HEK293 (cell line): ENCODE results near the gene FOSB.

ENCODE experiments used
- EGR2 ChIP-seq: fragments of 450-650 bp; formaldehyde crosslinking; IDR thresholded peaks from 2 replicates; pipeline ENCODE4 v1.5.1; 2016; ENCODE audit warnings: low read depth, missing biosample characterization, missing genetic modification characterization
- FEZF1 ChIP-seq: fragments of 450-650 bp; formaldehyde crosslinking; IDR thresholded peaks from 2 replicates; pipeline ENCODE4 v1.5.1; 2016; ENCODE audit warnings: missing biosample characterization, missing genetic modification characterization
- GFI1B ChIP-seq: fragments of 450-650 bp; formaldehyde crosslinking; IDR thresholded peaks from 2 replicates; pipeline ENCODE4 v1.5.1; 2016; ENCODE audit warnings: missing biosample characterization, missing genetic modification characterization
- PRDM1 ChIP-seq: fragments of 450-650 bp; formaldehyde crosslinking; IDR thresholded peaks from 2 replicates; pipeline ENCODE4; 2016; ENCODE audit warnings: missing biosample characterization, missing genetic modification characterization
- REPIN1 ChIP-seq: fragments of 450-650 bp; formaldehyde crosslinking; IDR thresholded peaks from 2 replicates; pipeline ENCODE4 v1.5.1; 2017; ENCODE audit warnings: missing biosample characterization, missing genetic modification characterization, low read depth
- SP3 ChIP-seq: fragments of 450-650 bp; formaldehyde crosslinking; IDR thresholded peaks from 2 replicates; pipeline ENCODE4 v1.5.1; 2016; ENCODE audit warnings: missing biosample characterization, missing genetic modification characterization
- TRIM28 ChIP-seq: IDR thresholded peaks from 2 replicates; pipeline ENCODE4 v1.6.1; 2011; ENCODE audit warnings: low read length, control low read depth, borderline replicate concordance
- ZBTB48 ChIP-seq: fragments of 450-650 bp; formaldehyde crosslinking; IDR thresholded peaks from 2 replicates; pipeline ENCODE4 v1.5.1; 2016; ENCODE audit warnings: missing biosample characterization, missing genetic modification characterization
- ZFHX2 ChIP-seq: fragments of 450-650 bp; formaldehyde crosslinking; conservative IDR thresholded peaks from 2 replicates; pipeline ENCODE4 v1.5.1; 2016; ENCODE audit warnings: missing biosample characterization, missing genetic modification characterization
- ZNF112 ChIP-seq: fragments of 450-650 bp; formaldehyde crosslinking; IDR thresholded peaks from 2 replicates; pipeline ENCODE4 v1.5.0; 2017; ENCODE audit warnings: missing biosample characterization, missing genetic modification characterization
- ZNF175 ChIP-seq: fragments of 450-650 bp; formaldehyde crosslinking; IDR thresholded peaks from 2 replicates; pipeline ENCODE4 v1.5.1; 2016; ENCODE audit warnings: missing biosample characterization, missing genetic modification characterization
- ZNF404 ChIP-seq: fragments of 450-650 bp; formaldehyde crosslinking; IDR thresholded peaks from 2 replicates; pipeline ENCODE4 v1.5.1; 2017; ENCODE audit warnings: missing biosample characterization, missing genetic modification characterization
- ZNF473 ChIP-seq: fragments of 450-650 bp; formaldehyde crosslinking; IDR thresholded peaks from 2 replicates; pipeline ENCODE4 v1.5.1; 2017; ENCODE audit warnings: missing biosample characterization, missing genetic modification characterization
- ZNF747 ChIP-seq: fragments of 450-650 bp; formaldehyde crosslinking; IDR thresholded peaks from 2 replicates; pipeline ENCODE4 v1.5.1; 2016; ENCODE audit warnings: missing biosample characterization, missing genetic modification characterization
- ZNF776 ChIP-seq: fragments of 450-650 bp; formaldehyde crosslinking; IDR thresholded peaks from 2 replicates; pipeline ENCODE4 v1.5.0; 2017; ENCODE audit warnings: missing biosample characterization, missing genetic modification characterization, borderline replicate concordance
- ZNF837 ChIP-seq: fragments of 450-650 bp; formaldehyde crosslinking; IDR thresholded peaks from 2 replicates; pipeline ENCODE4 v1.5.1; 2016; ENCODE audit warnings: missing biosample characterization, missing genetic modification characterization
- ZSCAN23 ChIP-seq: fragments of 450-650 bp; formaldehyde crosslinking; IDR thresholded peaks from 2 replicates; pipeline ENCODE4 v1.5.1; 2016; ENCODE audit warnings: missing biosample characterization, missing genetic modification characterization
- TF ChIP-seq, protein P1 (sequence below): fragments of 450-650 bp; formaldehyde crosslinking; conservative IDR thresholded peaks from 2 replicates; pipeline ENCODE4 v1.5.1; 2016; ENCODE audit warnings: low read depth, missing biosample characterization, missing genetic modification characterization
- TF ChIP-seq, protein P2 (sequence below): fragments of 450-650 bp; formaldehyde crosslinking; IDR thresholded peaks from 2 replicates; pipeline ENCODE4 v1.5.1; 2016; ENCODE audit warnings: missing biosample characterization, missing genetic modification characterization
- TF ChIP-seq, protein P3 (sequence below): fragments of 450-650 bp; formaldehyde crosslinking; IDR thresholded peaks from 2 replicates; pipeline ENCODE4 v1.5.1; 2016; ENCODE audit warnings: missing biosample characterization, missing genetic modification characterization
- TF ChIP-seq, protein P4 (sequence below): fragments of 450-650 bp; formaldehyde crosslinking; IDR thresholded peaks from 2 replicates; pipeline ENCODE4; 2016; ENCODE audit warnings: missing biosample characterization, missing genetic modification characterization
- TF ChIP-seq, protein P5 (sequence below): fragments of 450-650 bp; formaldehyde crosslinking; IDR thresholded peaks from 2 replicates; pipeline ENCODE4 v1.5.1; 2016; ENCODE audit warnings: missing biosample characterization, missing genetic modification characterization
- TF ChIP-seq, protein P6 (sequence below): IDR thresholded peaks from 2 replicates; pipeline ENCODE4 v1.6.1; 2011; ENCODE audit warnings: mild to moderate bottlenecking, low read depth, low read length, borderline replicate concordance
- TF ChIP-seq, protein P7 (sequence below): fragments of 450-650 bp; formaldehyde crosslinking; IDR thresholded peaks from 2 replicates; pipeline ENCODE4 v1.5.1; 2016; ENCODE audit warnings: missing biosample characterization, missing genetic modification characterization

FOSB gene

DNA sequence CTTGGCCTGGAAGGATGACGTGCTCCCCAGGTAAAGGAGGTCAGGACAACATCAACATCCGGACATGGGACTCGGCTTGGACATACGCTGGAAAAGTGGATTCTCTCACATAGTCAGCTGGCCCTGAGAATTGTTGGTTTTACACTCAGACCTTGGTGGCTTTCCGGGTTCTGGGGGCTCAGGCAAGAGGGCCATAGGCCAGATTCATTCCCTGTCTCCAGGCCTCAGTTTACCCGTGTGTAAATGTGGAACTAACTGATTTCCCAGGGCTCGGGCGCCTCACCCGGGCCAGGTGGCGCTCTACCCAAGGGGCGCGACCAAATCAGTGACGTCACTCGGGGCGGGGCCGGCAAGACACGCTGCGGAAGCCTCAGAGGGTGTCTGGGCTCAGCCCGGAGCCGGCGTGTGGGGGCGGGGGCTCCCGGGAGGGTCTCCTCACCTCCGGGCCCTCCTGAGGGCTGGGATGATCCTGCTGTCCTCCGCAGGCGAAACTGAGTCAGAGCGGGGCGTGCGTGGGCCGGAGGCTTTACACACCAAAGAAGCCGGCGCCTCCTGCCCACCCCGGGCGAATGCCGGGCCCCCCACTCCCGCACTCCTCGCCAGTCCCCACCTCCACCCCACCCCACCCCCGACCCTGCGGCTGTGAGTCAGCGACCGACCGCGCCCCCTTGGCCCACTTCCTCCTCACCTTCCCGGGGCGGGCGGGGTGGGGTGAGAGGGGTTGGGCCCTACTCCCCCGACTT, 38.6 kb downstream of the FOSB start (continued):
- TF ChIP-seq, protein P1, sequence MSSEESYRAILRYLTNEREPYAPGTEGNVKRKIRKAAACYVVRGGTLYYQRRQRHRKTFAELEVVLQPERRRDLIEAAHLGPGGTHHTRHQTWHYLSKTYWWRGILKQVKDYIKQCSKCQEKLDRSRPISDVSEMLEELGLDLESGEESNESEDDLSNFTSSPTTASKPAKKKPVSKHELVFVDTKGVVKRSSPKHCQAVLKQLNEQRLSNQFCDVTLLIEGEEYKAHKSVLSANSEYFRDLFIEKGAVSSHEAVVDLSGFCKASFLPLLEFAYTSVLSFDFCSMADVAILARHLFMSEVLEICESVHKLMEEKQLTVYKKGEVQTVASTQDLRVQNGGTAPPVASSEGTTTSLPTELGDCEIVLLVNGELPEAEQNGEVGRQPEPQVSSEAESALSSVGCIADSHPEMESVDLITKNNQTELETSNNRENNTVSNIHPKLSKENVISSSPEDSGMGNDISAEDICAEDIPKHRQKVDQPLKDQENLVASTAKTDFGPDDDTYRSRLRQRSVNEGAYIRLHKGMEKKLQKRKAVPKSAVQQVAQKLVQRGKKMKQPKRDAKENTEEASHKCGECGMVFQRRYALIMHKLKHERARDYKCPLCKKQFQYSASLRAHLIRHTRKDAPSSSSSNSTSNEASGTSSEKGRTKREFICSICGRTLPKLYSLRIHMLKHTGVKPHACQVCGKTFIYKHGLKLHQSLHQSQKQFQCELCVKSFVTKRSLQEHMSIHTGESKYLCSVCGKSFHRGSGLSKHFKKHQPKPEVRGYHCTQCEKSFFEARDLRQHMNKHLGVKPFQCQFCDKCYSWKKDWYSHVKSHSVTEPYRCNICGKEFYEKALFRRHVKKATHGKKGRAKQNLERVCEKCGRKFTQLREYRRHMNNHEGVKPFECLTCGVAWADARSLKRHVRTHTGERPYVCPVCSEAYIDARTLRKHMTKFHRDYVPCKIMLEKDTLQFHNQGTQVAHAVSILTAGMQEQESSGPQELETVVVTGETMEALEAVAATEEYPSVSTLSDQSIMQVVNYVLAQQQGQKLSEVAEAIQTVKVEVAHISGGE (tag by site-specific recombination), result 0 out of 2 replicates have a peak, but pooled peaks have one; percentile 29
- TF ChIP-seq ZNF747 (tag by site-specific recombination) (no peak), ZFHX2 (peak; percentile 96), ZNF175 (tag by site-specific recombination) (no peak), ZNF837 (no peak), ZBTB48 (peak; percentile 49; the same call in 1 of the 2 replicates), ZNF473 (no peak), ZNF404 (tag by site-specific recombination) (no peak), EGR2 (peak; percentile 95), REPIN1 (tag by site-specific recombination) (no peak), ZSCAN23 (tag by site-specific recombination) (no peak), GFI1B (tag by site-specific recombination) (no peak), ZNF112 (tag by site-specific recombination) (no peak), FEZF1 (tag by site-specific recombination) (no peak), PRDM1 (tag by site-specific recombination) (no peak), SP3 (tag by site-specific recombination) (peak; percentile 70; the same call in 1 of the 2 replicates), ZNF776 (tag by site-specific recombination) (no peak), TRIM28 (no peak)
- TF ChIP-seq, protein P2, sequence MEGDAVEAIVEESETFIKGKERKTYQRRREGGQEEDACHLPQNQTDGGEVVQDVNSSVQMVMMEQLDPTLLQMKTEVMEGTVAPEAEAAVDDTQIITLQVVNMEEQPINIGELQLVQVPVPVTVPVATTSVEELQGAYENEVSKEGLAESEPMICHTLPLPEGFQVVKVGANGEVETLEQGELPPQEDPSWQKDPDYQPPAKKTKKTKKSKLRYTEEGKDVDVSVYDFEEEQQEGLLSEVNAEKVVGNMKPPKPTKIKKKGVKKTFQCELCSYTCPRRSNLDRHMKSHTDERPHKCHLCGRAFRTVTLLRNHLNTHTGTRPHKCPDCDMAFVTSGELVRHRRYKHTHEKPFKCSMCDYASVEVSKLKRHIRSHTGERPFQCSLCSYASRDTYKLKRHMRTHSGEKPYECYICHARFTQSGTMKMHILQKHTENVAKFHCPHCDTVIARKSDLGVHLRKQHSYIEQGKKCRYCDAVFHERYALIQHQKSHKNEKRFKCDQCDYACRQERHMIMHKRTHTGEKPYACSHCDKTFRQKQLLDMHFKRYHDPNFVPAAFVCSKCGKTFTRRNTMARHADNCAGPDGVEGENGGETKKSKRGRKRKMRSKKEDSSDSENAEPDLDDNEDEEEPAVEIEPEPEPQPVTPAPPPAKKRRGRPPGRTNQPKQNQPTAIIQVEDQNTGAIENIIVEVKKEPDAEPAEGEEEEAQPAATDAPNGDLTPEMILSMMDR, result peak; percentile 94
- TF ChIP-seq, protein P3, sequence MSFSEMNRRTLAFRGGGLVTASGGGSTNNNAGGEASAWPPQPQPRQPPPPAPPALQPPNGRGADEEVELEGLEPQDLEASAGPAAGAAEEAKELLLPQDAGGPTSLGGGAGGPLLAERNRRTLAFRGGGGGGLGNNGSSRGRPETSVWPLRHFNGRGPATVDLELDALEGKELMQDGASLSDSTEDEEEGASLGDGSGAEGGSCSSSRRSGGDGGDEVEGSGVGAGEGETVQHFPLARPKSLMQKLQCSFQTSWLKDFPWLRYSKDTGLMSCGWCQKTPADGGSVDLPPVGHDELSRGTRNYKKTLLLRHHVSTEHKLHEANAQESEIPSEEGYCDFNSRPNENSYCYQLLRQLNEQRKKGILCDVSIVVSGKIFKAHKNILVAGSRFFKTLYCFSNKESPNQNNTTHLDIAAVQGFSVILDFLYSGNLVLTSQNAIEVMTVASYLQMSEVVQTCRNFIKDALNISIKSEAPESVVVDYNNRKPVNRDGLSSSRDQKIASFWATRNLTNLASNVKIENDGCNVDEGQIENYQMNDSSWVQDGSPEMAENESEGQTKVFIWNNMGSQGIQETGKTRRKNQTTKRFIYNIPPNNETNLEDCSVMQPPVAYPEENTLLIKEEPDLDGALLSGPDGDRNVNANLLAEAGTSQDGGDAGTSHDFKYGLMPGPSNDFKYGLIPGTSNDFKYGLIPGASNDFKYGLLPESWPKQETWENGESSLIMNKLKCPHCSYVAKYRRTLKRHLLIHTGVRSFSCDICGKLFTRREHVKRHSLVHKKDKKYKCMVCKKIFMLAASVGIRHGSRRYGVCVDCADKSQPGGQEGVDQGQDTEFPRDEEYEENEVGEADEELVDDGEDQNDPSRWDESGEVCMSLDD (tag by site-specific recombination), result peak; percentile 87
- TF ChIP-seq, protein P4, sequence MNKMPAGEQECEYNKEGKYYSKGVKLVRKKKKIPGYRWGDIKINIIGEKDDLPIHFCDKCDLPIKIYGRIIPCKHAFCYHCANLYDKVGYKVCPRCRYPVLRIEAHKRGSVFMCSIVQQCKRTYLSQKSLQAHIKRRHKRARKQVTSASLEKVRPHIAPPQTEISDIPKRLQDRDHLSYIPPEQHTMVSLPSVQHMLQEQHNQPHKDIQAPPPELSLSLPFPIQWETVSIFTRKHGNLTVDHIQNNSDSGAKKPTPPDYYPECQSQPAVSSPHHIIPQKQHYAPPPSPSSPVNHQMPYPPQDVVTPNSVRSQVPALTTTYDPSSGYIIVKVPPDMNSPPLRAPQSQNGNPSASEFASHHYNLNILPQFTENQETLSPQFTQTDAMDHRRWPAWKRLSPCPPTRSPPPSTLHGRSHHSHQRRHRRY (tag by site-specific recombination), result no peak
- TF ChIP-seq, protein P5, sequence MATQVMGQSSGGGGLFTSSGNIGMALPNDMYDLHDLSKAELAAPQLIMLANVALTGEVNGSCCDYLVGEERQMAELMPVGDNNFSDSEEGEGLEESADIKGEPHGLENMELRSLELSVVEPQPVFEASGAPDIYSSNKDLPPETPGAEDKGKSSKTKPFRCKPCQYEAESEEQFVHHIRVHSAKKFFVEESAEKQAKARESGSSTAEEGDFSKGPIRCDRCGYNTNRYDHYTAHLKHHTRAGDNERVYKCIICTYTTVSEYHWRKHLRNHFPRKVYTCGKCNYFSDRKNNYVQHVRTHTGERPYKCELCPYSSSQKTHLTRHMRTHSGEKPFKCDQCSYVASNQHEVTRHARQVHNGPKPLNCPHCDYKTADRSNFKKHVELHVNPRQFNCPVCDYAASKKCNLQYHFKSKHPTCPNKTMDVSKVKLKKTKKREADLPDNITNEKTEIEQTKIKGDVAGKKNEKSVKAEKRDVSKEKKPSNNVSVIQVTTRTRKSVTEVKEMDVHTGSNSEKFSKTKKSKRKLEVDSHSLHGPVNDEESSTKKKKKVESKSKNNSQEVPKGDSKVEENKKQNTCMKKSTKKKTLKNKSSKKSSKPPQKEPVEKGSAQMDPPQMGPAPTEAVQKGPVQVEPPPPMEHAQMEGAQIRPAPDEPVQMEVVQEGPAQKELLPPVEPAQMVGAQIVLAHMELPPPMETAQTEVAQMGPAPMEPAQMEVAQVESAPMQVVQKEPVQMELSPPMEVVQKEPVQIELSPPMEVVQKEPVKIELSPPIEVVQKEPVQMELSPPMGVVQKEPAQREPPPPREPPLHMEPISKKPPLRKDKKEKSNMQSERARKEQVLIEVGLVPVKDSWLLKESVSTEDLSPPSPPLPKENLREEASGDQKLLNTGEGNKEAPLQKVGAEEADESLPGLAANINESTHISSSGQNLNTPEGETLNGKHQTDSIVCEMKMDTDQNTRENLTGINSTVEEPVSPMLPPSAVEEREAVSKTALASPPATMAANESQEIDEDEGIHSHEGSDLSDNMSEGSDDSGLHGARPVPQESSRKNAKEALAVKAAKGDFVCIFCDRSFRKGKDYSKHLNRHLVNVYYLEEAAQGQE (tag by site-specific recombination), result no peak
- TF ChIP-seq, protein P6, sequence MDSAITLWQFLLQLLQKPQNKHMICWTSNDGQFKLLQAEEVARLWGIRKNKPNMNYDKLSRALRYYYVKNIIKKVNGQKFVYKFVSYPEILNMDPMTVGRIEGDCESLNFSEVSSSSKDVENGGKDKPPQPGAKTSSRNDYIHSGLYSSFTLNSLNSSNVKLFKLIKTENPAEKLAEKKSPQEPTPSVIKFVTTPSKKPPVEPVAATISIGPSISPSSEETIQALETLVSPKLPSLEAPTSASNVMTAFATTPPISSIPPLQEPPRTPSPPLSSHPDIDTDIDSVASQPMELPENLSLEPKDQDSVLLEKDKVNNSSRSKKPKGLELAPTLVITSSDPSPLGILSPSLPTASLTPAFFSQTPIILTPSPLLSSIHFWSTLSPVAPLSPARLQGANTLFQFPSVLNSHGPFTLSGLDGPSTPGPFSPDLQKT, result no peak
- TF ChIP-seq, protein P7, sequence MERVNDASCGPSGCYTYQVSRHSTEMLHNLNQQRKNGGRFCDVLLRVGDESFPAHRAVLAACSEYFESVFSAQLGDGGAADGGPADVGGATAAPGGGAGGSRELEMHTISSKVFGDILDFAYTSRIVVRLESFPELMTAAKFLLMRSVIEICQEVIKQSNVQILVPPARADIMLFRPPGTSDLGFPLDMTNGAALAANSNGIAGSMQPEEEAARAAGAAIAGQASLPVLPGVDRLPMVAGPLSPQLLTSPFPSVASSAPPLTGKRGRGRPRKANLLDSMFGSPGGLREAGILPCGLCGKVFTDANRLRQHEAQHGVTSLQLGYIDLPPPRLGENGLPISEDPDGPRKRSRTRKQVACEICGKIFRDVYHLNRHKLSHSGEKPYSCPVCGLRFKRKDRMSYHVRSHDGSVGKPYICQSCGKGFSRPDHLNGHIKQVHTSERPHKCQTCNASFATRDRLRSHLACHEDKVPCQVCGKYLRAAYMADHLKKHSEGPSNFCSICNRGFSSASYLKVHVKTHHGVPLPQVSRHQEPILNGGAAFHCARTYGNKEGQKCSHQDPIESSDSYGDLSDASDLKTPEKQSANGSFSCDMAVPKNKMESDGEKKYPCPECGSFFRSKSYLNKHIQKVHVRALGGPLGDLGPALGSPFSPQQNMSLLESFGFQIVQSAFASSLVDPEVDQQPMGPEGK (tag by site-specific recombination), result peak; percentile 99
